ACHN (cell line): ENCODE measurements around the gene HTRA1.

Experiments
- DNase-seq: peaks from one replicate; pipeline ENCODE4 v3.0.0-alpha.2; 2015
- in situ Hi-C: cut with HindIII; loops from 2 replicates; pipeline ENCODE4 v1.10.0; 2017; ENCODE audit warnings: low sequenced_read_pairs, low pct_ligation_motif_present, low pct_unique_long_range_greater_than_20kb

Gene HTRA1

DNA sequence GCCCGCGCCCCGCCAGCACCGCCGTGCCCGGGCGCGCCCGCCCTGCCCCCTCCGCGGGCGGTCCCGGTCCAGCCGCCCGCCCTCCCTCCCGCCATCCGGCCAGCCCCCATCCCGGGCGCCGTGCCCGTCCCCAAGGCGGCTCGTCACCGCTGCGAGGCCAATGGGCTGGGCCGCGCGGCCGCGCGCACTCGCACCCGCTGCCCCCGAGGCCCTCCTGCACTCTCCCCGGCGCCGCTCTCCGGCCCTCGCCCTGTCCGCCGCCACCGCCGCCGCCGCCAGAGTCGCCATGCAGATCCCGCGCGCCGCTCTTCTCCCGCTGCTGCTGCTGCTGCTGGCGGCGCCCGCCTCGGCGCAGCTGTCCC, at the start of gene HTRA1:
TSS of gene HTRA1 (plus strand) at position 187 of the 362 bp plus-strand sequence. CDS start at position 287, 100 bp downstream.
- in situ Hi-C loops: no loop called here
- peak; percentile 77 for DNase-seq

DNA sequence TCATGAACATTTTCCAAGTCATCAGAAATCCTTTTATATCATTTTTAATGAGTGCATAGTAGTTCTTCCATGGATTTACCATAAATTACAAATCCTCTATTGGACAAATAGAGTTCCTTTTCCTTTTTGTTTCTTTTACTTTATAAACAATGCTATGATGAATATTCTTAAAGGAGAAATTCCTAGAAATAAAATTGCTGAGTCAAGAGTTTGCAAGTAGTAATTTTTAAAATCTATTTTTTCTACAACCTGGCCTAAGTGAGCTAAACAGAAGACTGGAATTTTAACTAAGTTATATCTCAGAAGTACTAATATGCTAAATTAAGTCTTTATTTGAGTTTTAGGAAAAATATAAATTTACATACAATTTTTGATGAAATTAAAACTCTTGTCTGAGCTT, 48.0 kb upstream of the HTRA1 start:
- in situ Hi-C loops: no loop called here
- no peak for DNase-seq

DNA sequence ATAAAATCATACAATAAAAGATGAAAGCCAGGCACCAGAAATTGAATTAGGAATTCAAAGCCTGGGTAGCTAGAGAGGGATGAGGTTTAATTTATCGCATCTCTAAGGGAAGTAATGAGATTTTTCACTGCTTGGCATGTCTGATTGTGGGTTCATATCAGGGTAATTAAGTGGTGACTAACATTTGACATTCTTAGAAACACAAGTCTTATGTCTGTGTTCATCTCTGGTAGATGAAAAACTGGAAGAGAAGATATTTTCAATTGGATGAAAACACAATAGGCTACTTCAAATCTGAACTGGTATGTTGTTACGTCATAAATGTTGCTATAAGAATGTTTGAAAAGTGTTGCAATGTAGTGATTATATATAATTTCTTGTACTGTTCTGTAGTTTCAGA, 43.7 kb upstream of the HTRA1 start:
- in situ Hi-C loops: no loop called here

DNA sequence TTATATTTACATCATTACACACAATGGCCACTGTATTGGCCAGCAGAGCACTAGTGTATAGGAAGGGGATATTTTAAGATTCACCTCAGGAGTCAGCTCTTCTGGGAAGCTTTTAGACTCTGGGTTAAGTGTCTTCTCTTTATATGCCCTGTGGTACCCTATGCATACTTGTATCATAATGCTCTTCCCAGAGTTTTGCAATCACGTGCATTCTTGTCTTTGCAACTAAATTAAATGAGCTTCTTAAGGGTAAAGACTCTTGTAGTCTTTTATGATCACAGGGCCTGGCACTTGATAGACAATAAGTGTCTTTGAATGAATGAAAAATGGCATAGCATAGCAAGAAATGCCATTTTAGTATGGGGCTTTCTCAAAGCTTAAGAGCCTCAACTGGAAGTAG, 42.3 kb upstream of the HTRA1 start:
- DNase-seq: no peak
- in situ Hi-C loops: no loop called here

More for the DNA sequence above, 43.7 kb upstream of the HTRA1 start:
- no peak for DNase-seq

DNA sequence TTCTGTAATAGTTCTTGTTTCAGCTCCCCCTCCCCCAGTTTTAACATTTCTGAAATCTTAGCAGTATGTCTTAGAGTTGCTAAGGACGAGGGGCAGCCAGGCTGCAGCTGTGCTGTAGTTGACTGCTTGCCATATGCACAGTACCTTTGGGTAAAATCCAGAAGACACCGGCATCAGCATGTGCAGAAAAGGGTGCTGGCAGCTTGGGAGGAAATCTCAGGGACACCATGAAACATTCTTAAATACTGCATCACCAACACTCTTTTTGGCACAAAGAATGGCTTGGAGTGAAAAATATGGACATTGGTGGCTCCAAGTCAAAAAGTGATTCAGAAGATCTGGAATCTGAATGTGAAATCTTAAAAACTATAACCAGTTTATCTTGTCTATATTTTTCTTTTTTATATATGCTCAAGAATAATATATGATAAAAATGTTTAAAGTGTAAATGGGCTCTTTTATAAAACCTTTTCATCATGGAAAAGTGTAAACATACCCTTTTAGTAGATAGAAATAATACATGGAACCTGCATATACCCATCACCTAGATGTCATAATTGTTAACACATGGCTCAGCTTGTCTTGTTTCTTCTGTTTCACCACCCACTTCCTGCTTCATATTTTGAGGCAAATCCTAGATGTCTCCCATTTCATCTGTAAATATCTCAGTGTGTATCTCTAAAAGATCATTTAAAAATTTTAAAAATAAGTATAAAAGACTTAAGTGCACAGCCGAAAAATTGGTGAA, 41.3 kb upstream of the HTRA1 start:
- DNase-seq: no peak
- in situ Hi-C loops: no loop called here

DNA sequence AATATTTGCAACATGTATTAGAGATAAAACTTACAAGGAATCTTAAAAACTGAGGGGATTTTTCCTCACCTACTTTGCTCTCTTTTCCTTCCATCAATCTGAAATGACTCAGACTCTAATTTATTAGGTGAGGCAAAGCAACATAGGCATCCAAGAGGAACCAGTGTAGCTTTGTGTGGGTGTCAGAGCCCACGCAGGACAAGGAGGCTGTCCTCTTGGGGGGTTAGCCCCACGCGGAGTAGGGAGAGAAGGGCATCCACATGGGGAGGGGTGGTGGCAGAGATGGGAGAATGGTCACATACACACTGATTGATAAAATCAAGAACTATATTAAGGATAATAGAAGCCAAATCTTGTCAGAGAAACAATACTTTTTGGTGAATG, 40.7 kb upstream of the HTRA1 start:
- in situ Hi-C loops: no loop called here
- no peak for DNase-seq

DNA sequence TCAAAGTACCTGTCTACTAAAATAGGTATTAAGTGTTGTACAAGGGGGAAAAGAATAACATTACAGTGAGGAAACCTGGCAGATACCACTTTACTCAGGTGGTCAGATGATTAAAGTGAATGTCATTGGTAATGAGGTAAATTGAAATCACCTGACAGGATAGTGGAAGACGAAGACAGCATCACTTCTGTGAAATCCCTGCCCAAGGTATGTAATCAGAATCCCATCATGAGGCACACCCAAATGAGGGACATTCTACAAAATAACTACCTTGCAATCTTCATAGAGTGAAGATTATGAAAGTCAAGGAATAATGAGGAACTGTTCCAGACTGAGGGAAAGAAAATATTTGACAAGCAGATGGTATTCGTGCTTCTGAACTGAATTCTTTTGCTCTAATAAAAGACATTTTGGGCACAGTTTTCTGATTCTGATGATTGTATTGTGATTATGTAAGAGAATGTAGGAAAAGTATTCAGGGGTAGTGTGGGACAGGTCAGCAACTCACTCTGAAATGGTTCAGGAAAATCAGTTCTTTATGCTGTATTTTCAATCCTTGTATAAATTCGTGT, 40.2 kb upstream of the HTRA1 start:
- in situ Hi-C loops: no loop called here
- no peak for DNase-seq

DNA sequence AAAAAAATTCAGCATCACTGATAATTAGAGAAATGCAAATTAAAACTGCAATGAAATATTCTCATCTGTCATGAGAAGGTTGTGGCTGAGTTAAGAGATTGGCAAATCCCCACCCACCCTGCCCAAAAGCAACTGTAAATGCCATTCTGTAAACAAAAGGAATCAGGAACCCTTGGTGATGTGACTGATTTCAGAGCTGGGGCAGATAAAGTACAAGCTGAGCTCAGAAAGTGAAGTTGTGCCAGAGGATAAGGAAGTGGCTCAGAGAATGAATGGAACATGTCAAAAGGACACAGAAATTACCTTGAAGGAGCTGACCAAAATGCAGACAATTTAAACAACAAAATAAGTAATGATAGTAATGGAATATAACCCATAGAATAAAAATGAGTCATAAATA, 39.6 kb upstream of the HTRA1 start:
- no peak for DNase-seq
- in situ Hi-C loops: no loop called here

DNA sequence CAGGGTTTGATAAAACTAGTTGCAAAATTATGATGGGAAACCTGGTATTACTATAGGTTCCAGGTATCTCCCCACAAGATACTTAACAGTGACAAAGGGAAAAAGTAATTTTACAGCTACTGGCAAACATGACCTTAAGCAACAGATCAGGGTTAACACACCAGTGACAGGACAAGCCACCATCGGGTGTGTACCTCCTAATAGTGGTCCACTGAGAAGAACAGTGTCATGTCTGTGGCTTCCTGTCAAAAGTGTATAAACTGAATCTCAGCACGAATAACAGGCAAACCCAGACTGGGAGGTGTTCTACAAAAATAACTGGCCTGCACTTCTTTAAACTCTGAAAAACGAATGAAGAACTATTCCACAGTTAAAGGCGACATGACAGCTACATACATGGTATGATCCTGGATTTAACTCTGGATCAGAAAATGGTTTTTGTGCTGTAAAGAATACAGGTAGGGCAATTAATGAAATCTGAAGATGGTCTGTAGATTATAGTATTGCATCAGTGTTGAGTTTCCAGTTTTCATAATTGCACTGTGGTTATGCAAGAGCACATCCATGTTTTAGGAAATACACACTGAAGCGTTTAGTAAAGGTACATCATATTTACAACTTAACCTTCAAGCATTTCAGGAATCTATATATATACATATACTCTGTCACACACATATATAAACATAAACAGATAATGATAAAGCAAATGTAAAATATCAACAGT, 38.9 kb upstream of the HTRA1 start:
- in situ Hi-C loops: no loop called here
- DNase-seq: no peak

DNA sequence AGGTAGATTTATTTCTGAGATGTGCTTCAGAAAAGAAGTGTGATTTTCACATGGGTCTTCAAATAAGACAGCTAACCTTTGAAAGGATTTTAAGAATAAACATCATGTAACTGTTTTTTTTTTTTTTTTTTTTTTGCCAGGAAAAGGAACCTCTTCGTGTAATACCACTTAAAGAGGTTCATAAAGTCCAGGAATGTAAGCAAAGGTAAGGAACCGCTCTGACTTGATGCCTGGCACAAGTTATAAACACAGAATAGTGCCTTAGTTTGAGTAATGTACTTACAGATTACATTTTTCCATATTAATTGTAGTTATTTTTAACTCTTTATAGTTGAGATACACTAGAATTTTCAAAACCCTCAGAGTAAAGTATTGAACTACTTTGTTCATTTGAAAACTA, 37.3 kb upstream of the HTRA1 start:
- in situ Hi-C loops: no loop called here
- no peak for DNase-seq

DNA sequence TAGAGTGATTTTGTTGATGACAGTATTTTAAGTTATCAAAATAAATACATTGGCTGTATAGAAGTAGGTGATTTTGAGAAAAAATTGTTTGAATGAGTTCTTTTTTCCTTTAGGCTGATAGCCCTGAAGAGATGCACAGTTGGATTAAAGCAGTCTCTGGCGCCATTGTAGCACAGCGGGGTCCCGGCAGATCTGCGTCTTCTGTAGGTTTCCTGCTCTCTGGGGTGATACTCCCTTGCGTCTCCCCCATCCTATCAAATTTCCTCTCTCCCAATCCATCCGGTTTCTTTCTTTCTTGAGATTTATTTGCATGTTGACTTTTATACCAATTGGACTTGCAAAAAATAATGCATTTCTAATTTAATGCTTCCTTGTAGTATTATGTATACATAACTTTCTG, 34.5 kb upstream of the HTRA1 start:
- in situ Hi-C loops: loop anchor here (25.0 kb wide), 1 partner anchor 140 kb away; no protein-coding TSS in a partner anchor
- DNase-seq: no peak

DNA sequence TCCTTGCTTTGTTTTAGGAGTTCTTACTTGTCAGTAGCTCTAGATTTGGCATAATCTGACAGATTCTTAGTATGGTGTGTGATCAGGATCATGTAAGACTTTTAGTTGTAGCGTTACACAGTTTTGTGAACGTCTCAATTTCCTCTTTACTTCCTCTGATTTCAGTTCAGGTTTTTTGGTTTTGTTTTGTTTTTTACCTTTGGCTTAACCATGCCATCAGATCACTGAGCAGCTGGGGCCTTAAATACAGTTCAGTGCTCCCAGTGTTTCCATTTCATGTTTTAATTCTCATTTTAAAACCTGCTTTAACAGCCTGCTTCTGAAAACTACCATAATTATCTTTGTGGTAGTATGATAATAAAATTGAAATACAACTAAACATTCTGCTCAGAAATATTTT, 34.1 kb upstream of the HTRA1 start:
- in situ Hi-C loops: loop anchor here (25.0 kb wide), 1 partner anchor 140 kb away; no protein-coding TSS in a partner anchor
- DNase-seq: no peak

DNA sequence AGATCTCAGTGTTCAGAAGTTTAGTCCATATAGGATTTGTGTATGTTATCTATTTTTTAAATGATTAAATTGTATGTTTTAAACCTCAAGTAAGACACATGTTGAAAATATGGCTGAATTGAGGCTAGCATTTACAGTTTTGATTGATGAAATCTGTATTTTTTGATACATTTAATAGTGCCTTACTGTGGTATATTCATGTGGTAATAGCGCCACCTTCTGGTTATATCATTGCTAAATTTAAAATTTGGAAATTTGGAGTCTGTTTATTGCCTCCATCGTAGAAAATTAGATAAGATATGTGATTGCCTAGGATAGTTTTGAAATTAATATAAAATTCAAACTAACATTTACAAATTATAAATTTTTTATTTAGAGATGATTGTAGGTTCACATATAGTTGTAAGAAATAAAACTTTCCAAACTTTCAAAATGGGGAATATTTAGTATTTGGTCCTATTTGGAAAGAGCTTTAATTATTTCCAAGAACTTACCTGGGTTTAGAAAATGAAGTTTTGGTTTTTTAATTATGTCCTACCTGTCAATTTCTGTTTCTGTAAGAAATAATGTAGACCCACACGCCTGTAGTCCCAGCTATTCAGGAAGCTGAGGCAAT, 26.0 kb upstream of the HTRA1 start:
- in situ Hi-C loops: loop anchor here (25.0 kb wide), 1 partner anchor 148 kb away; no protein-coding TSS in a partner anchor
- peak; percentile 62 for DNase-seq

DNA sequence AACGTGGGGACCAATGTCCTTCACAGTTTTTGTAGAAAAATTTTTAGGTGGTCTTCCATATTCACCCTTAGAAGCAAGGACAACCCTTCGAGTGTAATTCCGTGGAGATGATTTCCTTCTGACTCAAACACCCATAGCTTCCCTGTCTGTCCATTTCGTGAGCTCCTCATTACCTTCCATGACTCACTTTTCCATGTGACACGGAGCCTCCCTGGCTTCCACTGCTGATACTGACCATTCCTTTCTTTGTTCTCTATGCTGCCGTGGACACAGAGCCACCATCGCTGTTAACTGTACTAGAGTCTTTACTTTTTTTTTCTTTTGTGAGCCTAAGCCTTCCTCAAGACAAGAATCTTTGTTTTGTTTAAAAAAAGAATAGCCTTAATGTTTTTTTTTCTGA, 19.4 kb upstream of the HTRA1 start:
- DNase-seq: peak; percentile 77
- in situ Hi-C loops: loop anchor here (25.0 kb wide), 1 partner anchor 155 kb away; no protein-coding TSS in a partner anchor

DNA sequence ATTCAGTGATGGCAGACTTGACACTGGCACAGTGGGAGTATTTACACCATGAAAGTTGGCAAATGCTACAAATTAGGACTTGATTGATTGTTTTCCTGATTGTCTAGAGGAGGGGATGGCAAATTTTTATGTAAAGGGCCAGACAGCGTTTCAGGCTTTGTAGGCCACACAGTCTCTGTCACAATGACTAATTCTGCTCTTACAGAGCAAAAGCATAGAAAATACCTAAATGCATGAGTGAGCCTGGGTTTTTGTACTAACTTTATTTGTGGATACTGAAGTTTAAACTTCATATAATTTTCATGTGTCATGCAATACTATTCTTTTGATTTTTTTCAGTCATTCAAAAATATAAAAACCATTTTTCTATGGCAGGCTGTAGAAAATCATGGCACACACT, 15.9 kb upstream of the HTRA1 start:
- in situ Hi-C loops: loop anchor here (25.0 kb wide), 1 partner anchor 158 kb away; no protein-coding TSS in a partner anchor
- no peak for DNase-seq

DNA sequence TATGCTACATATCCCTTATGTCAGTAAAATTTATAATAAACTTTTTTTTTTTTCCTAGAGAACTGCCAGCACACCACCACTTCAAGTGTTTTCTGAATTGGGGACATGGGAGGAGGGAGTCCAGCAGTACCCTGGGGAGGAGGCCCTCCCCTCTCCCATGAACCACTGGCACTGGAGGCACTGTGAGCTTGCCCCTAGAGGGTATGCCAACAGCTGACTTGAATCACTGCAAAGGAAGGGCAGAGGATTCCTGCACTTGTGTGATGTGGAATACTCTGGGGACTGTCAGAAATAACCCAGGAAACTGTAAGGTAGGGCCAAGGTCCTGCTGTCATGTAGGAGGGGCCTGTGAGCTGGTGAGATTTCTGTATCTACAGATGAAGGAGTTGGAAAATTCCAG, 15.4 kb upstream of the HTRA1 start:
- in situ Hi-C loops: loop anchor here (25.0 kb wide), 1 partner anchor 159 kb away; no protein-coding TSS in a partner anchor

DNA sequence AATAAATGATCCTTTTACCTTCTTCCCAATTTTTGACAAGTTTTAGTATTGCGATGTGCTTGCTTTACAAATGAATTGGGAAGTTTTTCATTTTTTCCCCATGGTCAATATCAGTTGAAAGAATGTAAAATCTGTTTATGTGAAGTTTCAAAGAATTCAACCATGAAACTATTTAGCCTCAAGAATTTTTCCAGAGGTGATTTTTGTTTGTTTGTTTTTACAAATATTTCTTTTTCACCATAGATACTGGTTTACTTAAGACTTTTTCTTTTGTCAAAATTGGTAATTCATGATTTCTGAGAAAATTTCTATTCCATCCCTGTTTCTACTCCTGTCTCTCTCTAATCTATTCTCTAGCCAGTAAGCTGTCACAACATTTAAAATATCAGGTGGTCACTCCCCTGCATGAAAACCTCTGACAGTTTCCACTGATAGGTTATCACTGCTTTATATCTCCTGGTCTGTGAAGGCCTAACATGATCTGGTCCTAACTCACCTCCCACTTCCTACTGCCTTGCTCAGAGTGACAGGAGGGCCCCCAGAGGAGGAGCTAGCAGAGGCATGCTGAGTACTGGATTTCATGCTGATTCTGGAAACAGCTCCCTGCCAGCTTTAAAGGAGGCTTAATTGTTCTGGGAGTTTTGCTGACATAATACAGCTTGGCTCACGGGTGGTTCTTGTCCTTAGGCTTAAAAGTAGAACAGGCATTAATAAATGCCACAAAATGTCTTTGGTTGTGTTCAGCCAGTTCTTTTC, 14.5 kb upstream of the HTRA1 start:
- peak; percentile 53 for DNase-seq
- in situ Hi-C loops: loop anchor here (25.0 kb wide), 1 partner anchor 160 kb away; no protein-coding TSS in a partner anchor

More for the DNA sequence above, 15.4 kb upstream of the HTRA1 start:
- no peak for DNase-seq

DNA sequence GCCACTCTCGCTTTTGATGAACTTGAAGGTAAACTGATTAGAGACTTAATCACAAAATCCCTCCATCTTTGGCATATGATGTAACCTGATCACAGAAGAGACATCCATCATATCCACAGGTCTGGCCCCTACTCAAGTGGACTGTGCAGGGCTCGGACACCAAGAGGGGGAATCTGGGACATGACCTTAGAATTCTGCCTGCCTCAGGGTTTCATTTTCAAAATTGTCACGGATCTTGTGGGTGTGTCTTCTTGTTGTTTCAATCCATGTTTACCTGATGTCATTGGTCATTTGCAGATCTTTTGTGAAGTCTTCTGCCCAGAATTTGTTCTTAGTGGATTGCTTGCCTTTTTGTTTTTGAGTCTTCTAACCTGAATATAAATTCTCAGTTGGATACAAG, 12.8 kb upstream of the HTRA1 start:
- DNase-seq: no peak
- in situ Hi-C loops: loop anchor here (25.0 kb wide), 1 partner anchor 161 kb away; no protein-coding TSS in a partner anchor
